GM18498 (cell line): ENCODE measurements around the gene ARRDC3.
"Not testable (repeated sequence)": the region's sequence is repeated elsewhere in the genome, so short reads cannot be mapped to it uniquely, and the experiment has no call there.

Experiments used
- ATAC-seq: cut with Tn5 transposase; IDR thresholded peaks from one replicate; pipeline ENCODE4 v1.9.1; 2021; ENCODE audit warnings: mild to moderate bottlenecking, moderate library complexity; ENCODE audit not compliant: unreplicated experiment

The ARRDC3 gene, protein sequence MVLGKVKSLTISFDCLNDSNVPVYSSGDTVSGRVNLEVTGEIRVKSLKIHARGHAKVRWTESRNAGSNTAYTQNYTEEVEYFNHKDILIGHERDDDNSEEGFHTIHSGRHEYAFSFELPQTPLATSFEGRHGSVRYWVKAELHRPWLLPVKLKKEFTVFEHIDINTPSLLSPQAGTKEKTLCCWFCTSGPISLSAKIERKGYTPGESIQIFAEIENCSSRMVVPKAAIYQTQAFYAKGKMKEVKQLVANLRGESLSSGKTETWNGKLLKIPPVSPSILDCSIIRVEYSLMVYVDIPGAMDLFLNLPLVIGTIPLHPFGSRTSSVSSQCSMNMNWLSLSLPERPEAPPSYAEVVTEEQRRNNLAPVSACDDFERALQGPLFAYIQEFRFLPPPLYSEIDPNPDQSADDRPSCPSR

DNA sequence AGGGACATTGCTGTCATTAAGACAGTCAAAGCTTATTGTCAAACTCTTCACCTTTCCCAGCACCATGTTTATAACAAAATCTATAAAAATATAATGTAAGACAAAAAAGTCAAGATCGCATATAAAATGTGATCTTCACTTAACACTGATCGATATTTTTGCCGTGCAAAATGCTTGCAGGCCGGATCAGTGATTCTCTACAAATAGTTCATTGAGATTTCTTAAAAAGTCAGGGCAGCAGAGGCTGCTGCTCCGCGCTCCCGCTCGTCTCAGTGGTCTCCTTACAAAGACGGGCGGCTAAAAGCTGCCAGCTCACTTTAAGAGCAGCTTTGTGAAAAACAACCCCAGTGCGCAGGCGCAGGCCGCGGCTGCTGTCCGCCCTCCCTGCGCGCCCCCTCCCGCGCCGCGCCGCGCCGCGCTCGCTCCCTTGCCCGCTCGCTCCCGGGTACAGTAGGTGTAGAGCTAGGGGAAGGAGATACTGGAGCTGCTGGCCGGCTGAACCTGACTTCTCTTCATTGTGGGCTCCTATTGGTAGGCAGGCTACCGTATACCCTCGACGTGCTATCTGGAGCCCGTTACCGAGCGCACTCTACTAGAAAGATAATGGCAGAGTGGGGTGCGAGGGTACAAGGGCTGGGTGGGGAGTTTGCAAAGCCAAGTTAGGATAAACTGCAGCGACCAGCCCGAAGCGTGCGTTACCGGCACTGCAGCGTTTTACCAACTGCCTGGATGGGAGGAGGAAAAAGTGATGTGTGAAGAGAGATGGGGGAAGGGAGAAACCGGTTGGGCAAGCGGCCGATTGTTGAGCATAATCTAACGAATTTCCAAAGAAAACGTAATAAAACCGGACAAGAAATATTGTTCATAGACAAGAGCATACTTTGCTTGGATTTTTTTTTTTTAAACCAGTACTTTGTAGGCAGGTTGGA is at the start of gene ARRDC3:
TSS of gene ARRDC3 (minus strand) at position 291 of the 929 bp plus-strand sequence. CDS start at position 66, 225 bp downstream.
- ATAC-seq: peak; percentile 55

DNA sequence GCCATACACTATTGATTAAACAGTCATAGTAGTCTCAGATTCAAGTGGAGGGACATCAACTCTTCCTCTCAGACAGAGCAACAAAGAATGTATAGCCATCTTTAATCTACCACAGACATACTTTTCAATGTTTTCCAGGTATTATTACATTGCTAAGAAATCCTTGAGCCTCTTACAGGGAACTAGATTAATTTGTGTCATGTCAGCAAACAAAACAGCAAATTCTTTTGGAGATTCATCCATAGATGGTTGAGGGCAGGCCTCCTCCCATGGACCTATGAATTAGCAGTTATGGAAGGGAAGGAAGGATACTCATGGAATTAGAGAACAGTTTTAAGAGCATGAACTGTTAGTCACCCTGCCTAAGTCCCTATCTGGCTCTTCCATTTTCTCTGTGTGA is 47.8 kb upstream of the ARRDC3 start:
- ATAC-seq: no peak

DNA sequence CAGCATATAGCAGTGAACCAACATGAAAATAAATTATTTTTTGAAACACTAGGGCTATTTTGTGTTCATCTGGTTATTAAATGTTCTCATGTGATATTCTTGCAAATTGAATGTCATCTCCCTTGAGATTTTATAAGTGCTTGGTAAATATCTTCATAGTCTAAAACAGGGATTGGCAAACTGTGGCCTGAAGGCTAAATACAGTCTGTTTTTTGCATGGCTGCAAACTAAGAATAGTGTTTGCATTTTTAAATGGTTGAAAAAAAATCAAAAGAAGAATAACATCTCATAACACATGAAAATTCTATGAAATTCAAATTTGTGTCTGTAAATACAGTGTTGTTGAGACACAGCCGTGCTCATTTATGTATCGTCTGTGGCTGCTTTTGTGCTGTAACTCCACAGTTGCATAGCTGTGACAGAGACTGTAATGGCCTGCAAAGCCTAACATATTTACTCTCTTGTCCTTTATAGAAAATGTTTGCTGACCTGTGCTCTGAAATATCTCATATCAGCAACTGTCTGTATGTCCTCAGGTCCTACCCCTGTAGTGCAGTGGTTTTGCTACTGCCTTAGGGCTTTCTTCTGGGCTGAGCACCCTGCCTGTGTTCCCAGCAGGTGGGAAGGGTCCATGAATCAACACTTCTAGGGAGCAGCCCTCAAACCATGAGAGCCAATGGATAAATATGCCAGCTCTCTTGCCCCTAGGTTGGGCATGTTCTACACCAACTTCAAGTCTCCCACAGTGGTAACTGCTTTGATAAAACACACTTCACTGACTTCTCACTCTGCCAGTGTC is 41.7 kb upstream of the ARRDC3 start:
- ATAC-seq: no peak

DNA sequence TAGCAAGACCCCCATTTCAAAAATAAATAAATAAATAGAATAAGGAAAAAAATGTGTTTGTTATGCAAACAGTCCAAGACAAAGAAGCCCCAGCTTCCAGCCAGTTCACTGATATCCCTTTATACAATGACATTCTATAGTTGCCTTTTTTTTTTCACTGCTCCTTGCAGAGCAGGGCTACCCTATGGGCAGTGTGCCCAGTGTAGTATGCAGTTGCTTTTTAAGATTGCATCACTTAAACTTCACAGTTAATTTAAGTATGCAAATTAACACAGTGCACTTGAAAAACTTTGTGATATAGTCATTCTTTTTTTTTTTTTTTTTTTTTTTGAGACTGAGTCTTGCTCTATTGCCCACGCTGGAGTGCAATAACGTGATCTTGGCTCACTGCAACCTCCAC is 40.8 kb upstream of the ARRDC3 start:
- no peak for ATAC-seq

DNA sequence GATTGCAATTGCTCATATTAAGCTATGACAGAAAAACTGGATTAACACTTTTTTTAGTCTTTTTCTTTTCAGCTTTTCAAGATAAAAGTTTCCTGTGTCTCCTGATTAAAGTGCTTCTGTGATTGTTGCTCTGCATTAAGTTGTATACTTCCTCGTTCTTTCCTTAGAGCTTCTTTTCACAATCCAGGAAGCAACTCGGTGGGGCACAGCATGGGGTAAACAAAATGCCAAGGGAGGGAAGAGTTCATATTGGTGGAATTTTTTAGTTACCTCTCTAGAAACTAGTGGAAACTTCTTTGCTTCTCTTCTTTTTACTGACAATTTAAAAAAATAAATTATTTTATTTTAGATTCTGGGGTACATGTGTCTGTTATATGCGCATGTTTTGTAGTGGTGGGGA is 37.8 kb upstream of the ARRDC3 start:
- ATAC-seq: no peak

DNA sequence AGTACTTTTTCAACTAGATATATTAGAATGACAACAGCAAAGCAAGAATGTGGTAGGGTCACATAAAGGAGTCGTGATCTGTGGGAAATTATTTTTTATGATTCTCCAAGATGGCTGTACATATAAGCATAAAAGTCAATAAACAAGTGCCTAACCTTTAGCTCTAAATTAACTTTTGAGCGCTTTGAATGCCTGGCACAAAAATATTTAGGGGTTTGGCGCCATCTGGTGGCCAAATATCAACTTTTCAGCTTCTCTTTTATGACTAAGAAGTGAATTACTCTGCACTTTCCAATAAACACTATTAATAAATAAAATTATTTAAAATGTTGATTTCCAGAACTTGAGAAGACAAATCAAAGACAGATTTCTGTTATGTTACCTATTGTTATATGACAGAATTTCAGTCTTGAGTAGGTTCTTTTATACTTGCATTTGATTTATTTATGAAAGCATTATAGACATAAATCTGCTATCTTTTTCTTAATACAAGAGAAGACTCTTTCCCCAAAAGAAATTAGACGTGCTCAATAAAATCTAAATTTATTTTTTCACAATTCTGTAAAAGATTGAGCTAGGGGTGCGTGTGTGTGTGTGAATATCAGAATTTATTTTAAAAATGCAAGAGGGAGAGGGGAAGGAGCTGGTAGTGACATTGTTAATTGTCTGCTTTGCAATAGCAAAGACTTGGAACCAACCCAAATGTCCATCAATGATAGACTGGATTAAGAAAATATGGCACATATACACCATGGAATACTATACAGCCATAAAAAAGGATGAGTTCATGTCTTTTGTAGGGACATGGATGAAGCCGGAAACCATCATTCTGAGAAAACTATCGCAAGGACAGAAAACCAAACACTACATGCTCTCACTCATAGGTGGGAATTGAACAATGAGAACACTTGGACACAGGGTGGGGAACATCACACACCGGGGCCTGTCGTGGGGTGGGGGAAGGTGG is 36.7 kb upstream of the ARRDC3 start:
- ATAC-seq: peak; percentile 61

DNA sequence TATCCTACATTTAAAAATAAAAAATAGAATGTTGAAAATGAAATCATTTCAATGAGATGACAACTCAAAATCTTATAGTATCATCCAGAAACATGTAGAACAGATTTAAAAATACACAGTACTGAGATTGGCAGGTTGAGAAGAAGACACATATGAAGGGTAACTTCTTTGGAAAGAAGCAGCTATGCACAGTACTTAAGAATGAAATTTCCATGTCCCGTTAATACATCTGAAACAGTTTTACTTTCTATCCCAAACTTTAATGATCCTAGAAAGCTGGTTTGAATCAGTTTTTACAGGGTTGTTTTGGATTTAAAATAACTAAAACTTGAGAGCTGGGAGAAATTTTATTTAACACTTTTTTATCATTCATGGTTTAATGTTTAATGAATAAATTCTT is 36.0 kb upstream of the ARRDC3 start:
- no peak for ATAC-seq

DNA sequence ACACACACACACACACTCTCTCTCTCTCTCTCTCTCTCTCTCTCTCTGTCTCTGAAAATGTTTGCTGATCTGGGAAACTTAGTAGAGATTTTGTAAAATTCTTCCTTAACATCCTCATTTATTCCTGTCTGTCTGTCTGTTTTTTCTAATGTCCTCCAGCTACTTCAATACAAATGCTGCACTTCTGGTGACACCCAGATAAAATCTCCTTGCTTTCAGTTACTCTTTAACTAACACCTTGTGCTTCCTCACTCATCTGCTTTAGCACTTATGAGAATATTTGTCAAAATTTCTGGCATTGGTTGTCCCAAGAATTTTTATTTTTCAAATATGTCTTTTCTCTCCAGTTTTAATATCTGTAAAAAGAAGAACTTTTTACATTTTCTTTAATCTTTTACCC is 35.0 kb upstream of the ARRDC3 start:
- ATAC-seq: no peak

DNA sequence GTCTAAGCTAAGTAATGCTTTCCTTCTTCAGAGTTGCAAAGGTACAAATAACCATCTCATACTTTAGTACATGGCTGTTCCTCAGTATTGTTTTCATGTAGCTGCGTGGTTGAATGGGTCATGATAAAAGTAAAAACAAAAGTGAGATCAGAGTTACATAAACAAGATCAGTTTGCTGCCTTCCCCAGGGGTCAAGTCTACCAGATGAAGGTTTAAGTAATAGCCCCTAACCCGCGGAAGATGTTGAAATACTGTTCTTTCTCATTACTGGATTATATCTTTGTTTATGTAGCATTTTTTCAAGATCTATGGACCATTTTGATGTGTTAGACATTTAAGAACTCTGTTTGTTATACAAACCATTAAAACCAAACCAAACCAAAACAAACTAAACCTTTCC is 34.1 kb upstream of the ARRDC3 start:
- no peak for ATAC-seq

DNA sequence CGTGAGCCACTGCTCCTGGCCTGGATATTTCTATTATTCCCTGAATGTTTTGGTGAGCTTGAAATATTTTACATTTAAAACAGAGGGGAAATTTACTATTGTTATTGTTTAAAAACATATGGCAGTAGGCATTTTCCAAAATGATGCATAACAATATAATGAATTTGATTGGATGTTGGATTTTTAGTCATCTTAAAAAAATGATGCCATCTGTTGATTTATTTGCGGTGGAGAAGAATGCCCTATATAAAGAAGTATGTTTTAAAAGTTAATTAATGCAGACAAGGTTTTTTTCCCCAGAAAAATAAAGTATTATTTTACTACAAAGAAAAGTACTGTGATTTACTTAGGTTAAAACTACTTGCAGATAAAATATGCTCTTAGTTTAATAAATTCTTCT is 33.4 kb upstream of the ARRDC3 start:
- no peak for ATAC-seq

DNA sequence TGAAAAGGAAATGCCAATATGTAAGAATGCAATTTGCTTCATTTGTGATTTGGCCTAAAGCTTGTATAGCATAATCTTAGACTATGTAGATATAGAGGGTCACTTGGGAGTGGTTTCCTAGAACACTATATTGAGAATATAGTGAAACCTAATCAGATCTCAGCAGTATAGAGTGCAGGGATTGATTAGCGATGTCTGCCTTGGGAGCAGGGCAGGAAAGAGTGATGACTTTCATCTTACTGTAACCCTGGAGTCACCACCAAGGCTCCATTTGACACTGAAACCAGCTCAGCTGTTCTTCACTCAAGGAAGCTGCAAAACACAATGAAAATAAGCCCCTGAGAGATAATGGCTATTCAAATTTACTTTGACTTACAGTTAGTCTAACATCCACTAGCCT is 26.2 kb upstream of the ARRDC3 start:
- no peak for ATAC-seq

DNA sequence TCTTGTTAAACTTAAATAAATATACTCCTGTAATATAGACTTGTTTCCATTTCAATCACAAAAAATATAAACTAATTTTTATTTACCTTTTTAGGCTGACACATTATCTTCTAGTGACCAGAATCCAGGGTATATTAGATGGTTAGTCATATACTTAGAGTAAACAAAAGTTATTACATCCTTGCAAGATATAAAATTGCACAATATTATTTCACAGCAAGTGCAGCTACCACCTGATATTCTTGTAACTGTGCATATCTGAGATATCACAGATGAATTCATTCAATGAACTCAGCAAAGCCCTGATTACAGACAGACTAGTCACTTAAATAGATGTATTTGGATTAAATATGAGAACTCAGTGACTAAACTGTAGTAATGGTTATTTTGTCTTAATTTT is 25.6 kb upstream of the ARRDC3 start:
- no peak for ATAC-seq

DNA sequence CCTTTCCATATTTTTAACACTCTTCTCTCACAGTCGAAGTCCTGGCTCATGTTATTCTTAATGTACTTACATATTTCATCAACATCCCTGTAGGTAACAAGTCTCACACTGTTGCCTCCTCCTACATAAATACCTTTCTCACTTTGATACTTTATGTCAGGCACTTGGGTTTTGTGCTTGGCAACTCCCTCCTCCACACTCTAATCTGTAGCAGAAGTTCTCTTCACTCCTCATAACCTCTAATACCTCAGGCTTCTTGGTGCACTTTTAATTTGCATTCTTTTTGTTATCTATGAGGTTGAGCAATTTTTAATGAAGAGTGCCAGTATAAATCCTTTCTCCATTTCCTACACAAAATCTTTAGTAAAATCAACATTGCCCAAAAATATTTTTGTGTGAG is 24.1 kb upstream of the ARRDC3 start:
- ATAC-seq: no peak

DNA sequence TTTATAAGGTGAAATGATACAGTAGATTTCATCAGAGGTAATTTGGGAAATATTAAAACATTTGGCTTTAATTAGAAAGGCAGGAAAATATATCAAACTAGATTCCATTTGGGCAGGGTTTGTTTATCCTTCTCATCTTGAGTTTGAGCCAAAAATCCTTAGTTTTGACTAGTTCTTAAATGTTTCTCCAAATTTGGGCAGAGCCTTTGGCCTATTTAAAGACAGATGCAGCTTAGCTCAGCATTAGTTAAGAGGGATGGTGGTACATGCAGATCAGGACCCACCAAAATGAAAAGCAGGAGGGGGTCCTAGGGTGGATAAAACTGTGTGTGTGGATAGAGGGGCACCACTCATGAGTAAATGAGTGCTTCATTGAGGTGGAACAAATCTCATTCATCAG is 20.3 kb upstream of the ARRDC3 start:
- no peak for ATAC-seq

DNA sequence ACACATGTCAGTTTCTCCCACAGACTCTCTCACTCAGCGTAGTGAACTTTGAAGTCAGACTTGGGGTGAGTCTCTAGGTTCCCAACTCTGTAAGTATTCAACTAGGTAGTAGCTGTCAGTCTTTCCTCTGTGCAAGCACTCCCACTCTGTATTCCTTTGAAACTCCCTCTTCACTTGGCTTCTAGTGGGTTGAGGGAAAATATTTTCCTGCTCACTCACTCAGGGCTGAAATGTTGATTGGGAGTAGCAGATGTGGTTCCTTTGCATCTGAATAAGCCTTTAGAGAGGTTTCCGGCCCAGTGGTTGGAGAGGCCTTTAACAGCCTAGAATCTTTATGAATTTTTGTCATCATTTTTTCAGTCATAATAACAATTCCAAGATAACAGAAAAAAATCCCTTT is 18.1 kb upstream of the ARRDC3 start:
- ATAC-seq: no peak

DNA sequence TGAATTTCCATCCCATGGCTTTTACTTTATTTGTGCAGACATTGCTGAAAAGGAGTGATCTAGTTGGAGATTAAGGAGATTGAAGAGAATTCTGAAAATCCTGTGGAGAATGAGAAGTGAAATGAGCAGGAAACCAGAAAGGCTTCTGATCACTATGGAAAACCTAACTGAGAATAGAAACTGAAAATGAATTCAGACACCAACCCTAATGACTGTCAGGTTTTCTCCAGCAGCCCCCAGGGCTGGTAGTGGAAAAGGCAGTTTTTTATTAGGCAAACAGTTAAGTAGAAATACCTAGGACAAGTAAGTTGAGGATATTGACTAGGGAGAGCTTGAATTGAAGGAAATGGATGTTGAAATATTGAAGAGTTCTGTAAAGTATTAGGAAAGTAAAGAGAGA is 14.7 kb upstream of the ARRDC3 start:
- ATAC-seq: peak; percentile 62

DNA sequence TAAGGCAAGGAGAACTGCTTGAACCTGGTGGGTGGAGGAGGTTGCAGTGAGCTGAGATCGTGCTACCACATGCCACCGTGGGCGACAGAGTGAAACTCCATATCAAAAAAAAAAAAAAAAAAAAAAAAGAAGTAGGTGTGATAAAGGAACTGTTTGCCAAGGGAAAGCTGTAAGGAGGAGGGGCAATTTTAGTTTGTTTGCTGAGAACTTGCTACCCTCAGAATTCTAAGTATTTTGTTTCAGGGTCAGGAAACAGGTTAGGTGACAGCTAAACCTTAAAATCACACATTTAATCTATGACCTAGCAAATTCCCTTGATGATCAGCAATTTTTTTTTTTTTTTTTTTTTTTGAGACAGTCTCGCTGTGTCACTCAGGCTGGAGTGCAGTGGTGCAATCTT is 7.2 kb upstream of the ARRDC3 start:
- ATAC-seq: no peak

DNA sequence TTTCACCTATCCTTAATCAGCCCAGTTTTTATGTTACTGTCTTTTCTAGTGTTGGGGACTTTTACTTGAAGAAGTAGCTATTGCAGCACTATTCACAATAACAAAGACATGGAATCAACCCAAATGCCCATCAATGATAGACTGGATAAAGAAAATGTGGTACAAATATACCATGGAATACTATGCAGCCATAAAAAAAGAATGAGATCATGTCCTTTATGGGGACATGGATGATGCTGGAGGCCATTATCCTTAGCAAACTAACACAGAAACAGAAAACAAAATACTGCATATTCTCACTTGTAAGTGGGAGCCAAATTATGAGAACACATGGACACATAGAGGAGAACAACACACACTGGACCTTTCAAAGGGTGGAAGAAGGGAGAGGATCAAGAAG is 6.4 kb upstream of the ARRDC3 start:
- not testable (repeated sequence) for ATAC-seq

DNA sequence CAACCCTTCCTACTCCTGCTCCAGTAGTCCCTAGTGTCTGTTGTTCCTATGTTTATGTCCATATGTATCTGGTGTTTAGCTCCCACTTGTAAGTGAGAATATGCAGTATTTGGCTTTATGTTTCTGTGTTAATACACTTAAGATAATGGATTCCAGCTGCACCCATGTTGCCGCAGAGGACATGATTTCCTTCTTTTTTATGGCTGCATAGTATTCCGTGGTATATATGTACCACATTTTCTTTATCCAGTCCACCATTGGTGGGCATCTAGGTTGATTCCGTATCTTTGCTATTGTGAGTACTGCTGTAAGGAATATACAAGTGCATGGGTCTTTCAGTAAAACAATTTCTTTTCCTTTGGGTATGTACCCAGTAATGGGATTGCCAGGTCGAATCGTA is 5.2 kb upstream of the ARRDC3 start:
- ATAC-seq: no peak

DNA sequence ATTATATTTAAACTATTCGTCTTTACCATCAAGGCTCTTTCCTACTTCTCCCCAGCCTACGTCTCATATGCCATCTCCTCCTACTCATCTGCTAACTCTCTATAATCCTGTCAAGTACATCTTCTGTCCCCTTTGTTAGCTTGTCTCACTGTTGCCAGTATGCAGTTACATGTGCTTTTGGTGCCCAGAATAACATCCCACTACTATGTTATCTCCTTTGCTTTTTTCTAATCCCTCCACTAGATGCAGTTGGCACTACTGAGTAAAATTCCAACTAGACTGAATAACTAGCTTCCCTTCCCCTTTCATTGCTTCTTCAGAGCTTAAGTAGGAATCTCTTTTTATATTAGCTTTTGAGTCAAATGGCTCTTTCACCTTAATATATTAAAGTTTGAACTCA is 3.0 kb upstream of the ARRDC3 start:
- ATAC-seq: no peak
